ENCODE measurements around the gene NRL.

NRL gene

DNA sequence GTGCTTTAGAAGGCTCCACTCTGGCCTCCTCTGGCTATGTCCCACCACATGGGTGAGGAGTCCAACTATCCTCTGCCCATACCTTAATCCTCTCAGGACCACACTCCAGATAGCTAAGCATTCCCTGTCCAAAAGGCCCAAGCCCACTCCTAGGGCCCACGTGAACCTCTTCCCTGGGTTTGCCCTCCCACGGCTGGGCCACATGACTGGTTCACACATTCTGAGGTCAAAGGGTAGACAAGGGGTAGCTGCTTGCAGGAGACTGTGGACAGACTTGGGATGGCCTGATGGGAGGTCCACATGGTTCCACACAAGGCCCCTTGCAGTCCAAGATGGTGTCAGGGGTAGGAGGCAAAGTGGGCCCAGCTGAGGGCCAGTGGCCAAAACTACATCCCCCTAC, 26.7 kb downstream of the NRL start:
- DNase-seq, result peak in 2 of 10 donors; percentile 8 to 11
- intact Hi-C loops (cut with DNase I), result no loop called here

DNA sequence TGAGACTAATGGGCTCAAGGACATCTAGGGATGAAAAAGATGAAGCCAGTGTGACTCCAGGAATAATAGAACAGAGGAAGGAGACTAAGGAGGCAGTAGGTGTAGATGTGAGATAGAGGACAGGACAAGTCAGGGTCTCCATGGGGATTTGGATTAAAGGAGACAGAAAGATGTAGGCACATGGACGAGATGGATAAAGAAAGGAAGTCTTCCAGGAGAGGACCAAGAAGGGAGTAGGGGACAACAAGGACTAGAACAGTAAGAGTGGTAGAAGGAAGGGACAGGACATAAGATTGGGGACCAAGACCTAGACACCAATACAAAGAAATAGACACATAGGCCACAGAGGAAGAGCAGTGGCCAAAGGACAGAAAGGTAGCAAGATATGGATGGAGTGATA, 27.7 kb downstream of the NRL start:
- DNase-seq, result no peak
- intact Hi-C loops (cut with DNase I), result no loop called here

DNA sequence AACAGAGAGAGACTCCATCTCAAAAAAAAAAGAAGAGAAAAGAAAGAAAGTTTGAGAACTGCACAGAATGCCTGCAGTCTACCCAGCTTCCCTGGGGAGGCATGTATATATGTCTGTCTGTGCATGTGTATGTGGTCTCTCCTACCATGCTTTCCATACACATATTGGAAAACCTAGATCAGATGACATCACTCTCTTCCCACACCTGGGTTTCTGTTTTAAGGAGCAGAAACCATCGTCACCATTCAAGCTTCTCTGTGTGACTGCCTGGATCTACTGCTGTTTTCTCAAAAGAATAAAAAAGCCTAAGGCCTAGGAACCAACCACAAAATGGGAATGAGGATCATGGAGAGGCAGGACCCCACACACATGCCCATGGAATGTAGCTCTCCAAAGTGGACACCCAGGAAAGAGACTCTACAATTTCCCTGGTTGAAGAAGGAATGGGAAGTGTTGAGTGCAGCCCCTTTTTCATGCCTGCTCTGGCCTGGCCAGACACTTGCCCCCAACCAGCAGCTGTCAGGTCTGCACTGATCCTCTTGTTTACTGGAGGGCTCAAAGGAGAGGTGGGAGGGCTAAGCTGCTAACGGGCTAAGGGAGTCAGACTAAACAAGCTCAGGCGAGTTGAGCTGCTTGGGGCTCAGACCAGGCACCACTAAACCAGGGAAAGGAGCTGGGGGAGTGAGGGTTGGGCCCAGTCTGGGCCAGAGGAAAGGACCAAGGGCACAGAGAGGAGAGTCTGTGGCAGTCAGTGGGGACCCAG, 28.4 kb downstream of the NRL start:
- DNase-seq, result peak in 1 of 10 donors; percentile 53
- intact Hi-C loops (cut with DNase I), result no loop called here

DNA sequence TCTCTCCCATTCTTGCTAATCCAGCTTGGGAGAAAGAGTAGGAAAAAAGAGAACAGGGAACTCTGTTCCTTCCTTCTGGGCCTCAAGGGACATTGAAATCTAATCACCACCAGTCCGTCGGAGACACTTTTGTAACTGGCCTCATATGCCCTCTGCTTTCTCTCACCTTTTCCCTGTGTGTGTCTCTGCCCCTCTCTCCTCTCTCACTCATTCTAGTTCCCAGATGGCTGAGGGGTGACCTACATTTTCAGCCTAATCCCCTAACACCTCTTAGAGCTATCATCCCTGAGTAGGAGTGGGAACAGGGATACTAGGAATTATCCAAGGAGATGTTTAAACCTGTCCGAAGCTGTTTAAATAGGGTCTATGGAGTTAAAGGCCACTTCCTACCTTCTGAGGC, 29.5 kb downstream of the NRL start:
- intact Hi-C loops (cut with DNase I), result no loop called here
- DNase-seq, result peak in 1 of 10 donors; percentile 2

DNA sequence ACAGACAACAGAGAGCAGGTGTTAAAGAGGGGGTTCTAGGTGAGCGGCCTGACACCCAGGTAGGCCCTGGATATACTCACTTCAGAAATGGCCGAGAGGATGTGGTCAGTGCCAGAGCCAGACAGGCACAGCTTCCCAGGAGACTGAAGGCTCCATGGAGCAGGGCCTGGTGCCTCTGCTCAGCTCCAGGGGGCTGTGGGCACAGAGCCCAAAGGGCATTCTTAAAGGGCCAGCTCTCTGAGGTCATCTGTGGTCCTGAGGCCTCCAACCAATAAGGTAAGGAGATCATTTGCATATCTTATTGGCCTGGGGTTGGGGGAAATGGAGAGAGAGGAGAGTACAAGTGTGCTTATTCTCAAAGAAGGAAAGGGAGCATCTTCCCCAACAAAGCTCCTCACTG, 30.3 kb downstream of the NRL start:
- peak in 2 of 10 donors; percentile 17 to 24 for DNase-seq
- intact Hi-C loops (cut with DNase I), result no loop called here

DNA sequence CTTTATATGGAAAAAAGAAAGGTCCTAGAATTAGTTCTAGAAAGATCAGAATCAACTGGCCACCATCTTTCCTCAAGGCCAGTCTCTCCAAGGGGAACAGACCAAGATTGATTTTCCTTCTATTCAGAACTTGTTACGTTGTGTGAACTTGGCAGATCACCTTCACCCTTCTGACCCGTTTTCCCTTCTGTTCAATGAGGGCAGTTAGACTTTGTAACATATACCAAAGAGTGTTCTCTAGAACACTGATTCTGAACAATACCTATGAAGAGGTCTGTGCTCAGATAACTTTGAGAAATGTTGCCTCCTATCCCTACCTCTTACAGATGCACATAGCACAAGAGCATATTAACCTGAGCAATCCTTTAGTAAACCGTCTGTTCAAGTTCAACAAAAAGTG, 31.3 kb downstream of the NRL start:
- intact Hi-C loops (cut with DNase I), result no loop called here
- DNase-seq, result no peak

DNA sequence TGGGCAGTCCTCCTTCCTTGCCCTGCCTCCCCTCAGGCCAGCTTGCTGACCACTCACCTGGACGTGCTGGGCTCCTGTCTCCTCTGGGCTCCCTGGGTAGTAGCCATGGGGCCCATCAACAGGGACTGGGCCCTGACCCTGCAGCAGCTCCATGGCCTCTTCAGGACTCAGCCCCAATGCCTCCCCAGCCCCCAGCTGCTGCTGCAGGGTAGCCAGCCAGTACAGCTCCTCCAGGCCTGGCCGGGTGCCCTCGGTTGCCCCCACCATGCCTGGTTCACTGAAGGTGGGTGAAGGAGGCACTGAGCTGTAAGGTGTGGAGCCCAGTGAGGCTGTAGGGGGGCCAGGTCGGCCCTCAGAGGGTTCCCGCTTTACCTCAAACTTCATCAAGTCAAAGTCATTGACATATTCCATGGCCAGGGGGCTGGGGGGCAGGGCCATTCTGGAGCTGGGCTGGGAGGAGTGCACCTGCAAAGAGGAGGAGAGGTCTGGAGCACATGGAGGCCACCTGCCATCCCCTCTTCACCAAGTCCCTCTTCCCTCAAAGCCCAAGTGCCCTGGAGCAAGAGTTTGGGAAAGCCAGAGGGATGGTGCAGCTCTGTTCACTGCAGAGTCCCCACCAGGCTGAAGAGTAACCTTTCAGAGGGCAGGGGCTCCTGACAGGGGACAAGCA, 32.2 kb downstream of the NRL start:
- peak in 3 of 10 donors; percentile 39 to 72 (median 70) for DNase-seq
- intact Hi-C loops (cut with DNase I), result no loop called here

DNA sequence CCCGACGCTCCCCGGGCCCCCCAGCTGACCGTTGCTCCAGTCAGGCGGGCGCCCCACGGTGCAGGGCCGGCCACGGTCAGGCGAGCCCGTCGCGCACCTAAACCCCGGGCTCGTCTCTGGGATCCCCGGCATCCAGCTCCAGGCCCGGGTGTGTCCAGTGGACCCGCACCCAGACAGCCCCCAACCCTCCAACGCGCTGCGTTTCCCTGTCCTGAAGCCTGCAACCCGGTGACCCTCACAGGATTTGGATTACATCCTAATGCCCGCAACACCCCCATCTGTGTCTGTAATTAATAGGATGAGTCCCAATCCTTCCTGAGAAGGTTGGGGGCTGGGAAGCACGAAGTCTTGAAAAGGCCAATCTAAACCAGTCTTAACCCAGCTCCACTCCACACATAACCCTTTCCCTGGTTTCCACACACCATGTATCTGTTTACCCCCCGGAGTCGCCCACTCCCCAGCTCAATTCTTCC, 33.0 kb downstream of the NRL start:
- no peak for DNase-seq
- intact Hi-C loops (cut with DNase I), result no loop called here

DNA sequence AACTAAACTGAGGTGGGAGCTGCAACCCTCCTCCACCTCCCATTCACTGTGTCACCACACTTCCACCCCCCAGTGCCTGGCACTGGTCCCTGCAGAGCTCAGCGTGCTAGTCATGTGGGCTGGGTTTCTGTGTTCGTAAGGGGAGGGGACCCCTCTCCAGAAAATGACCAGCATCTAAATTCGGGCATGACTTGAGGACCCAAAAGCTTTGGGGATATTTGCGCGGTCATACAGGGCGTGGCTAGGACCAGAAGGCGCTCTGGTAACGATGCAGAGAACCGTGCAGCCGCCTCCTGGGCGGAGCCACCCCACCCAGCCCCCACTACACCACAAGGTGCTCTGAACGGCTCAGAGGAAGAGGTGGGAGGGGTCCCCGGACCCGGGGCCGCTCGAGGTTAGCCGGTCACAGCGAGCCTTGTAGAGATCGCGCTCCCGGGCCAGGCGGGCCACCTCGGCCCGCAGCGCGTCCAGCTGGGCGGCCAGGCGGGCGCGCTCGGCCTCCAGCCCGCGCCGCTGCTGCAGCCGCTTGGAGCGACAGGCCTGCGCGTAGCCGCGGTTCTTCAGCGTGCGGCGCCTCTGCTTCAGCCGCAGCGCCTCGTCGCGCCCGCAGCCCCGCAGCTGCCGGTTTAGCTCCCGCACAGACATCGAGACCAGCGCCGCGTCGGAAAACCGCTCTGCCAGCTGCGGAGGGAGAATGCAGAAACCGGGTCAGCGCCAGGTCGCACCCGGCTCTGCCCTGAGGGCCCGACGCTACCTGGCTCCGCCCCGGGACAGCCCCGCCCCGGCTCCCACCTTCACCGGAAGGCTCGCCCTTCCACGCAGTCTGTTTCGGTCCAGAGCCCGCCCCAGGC, 33.6 kb downstream of the NRL start:
- DNase-seq, result peak; percentile 42 to 91 (median 54)
- intact Hi-C loops (cut with DNase I), result no loop called here

DNA sequence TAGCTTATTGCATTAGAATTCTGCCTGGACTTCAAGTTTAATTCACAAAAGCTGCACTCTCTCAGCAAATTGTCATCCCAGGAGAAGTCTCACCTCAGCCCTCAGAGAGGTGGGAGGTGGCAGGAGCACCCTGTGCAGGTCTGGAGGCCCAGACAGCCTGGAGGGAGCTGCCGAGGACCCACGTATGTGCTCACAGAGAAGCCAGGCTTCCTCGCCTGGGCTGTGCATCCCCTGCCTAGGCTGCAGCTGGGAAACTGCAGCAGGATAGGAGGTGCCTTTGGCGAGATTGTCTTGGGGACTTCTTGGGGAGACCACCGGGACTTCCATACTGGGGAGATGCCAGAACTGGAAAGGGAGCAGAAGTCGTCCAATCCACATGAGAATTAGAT, 34.6 kb downstream of the NRL start:
- peak in 2 of 10 donors; percentile 77 to 86 for DNase-seq
- intact Hi-C loops (cut with DNase I), result no loop called here

DNA sequence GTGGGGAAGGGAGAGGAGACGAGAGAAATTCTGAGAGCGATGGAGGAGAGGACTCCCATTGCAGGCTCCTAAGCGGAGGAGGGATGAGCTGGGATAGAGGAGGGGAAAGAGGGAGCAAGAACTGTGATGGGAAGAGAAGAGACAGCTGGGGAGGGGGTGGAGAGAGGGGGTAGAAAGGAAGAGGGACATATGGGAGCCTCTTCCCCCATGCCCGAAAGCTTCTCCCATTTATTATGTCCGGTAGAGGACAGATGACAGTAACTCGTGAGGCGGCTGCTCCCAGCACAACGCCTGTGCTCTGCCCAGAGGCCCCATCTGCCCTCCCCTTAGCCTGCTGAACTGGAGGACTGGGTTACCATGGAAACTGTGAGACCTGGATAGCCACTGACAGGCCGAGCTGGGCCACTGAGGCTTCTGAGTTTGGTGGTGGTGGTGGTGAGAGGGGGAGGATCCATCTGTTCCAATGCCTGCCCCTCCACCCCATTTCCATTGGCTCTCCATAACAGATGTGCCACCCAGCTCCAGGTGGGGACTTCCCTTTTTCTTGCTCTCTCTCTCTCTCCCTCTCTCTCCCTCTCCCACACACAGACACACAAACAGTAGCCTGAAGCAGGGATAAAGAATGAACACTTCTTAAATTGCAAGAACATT, 35.1 kb downstream of the NRL start:
- peak in 3 of 10 donors; percentile 27 to 87 (median 81) for DNase-seq
- intact Hi-C loops (cut with DNase I), result no loop called here

DNA sequence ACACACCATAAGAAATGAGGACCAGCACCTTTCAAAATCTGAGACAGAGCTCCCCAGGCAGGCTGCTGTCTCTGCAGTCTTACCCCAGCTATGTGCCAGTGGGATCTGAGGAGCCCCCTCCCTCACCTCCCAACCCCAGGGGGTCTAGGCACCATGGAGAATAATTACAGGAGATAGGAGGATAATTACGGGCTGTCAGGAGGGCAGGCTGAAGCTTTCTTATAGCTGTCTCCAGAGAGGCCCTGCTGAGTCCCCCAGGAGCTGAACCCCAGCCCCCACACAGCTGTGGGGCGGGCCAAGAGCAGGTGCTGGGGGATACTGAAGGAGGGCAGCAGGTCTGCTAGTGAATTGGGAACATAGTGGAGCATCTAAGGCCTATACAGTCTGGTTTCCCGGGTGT, 36.6 kb downstream of the NRL start:
- DNase-seq, result peak in 2 of 10 donors; percentile 14 to 32
- intact Hi-C loops (cut with DNase I), result no loop called here

DNA sequence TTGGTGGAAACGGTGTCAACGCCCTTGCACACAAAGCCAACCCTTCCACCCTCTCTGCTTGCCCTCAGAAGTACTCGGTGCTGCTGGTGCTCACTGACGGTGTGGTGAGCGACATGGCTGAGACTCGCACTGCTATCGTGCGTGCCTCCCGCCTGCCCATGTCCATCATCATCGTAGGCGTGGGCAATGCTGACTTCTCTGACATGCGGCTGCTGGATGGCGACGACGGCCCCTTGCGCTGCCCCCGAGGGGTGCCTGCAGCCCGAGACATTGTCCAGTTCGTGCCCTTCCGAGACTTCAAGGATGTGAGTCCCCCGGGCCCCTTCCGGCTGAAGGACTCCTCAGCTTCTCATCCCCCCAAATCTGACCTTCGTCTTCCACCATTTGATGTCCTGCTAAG, 37.7 kb downstream of the NRL start:
- peak in 2 of 10 donors; percentile 47 to 83 for DNase-seq
- intact Hi-C loops (cut with DNase I), result no loop called here

DNA sequence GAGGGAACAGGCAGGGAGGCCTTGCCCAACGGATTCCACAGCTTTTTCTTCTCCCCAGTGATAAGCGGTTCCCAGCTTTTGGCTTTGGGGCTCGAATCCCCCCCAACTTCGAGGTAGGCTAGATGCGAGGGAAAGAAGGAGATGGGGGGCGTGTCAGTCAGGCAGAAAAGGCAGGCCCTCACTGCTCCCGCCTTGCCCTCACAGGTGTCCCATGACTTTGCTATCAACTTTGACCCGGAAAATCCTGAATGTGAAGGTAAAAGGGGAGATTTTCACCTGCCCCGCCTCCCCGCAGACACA, 38.5 kb downstream of the NRL start:
- intact Hi-C loops (cut with DNase I), result no loop called here
- no peak for DNase-seq

DNA sequence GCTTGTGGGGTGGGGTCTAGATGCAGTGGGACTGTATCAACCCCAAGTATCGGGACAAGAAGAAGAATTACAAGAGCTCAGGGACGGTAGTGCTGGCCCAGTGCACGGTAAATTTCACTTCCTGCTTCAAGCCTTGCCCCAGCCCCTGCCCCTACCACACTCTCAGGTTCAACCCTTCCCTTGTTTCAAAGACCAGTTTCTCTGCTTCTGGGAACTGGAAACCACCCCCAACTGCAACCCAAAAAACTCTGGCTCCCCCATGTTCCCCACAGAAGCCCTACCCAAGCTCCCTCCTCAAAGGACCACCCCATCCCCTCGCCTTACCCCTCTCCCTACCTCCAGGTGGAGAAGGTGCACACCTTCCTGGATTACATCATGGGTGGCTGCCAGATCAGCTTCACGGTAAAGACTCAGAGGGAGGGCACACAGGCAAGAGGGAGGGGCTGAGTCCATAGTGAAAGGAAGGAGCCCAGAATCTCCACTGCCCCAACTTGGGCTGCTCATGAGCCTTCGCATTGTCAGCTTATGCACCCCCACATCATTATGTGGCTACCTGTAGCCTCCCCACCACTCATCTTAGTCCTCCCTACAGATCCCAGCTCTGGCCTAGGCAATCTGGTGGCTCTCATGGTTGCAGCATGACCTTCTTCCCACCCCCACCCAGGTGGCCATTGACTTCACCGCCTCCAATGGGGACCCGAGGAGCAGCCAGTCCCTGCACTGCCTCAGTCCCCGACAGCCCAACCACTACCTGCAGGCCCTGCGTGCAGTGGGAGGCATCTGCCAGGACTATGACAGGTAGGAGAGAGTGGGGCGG, 39.1 kb downstream of the NRL start:
- DNase-seq, result peak in 2 of 10 donors; percentile 51
- intact Hi-C loops (cut with DNase I), result no loop called here

DNA sequence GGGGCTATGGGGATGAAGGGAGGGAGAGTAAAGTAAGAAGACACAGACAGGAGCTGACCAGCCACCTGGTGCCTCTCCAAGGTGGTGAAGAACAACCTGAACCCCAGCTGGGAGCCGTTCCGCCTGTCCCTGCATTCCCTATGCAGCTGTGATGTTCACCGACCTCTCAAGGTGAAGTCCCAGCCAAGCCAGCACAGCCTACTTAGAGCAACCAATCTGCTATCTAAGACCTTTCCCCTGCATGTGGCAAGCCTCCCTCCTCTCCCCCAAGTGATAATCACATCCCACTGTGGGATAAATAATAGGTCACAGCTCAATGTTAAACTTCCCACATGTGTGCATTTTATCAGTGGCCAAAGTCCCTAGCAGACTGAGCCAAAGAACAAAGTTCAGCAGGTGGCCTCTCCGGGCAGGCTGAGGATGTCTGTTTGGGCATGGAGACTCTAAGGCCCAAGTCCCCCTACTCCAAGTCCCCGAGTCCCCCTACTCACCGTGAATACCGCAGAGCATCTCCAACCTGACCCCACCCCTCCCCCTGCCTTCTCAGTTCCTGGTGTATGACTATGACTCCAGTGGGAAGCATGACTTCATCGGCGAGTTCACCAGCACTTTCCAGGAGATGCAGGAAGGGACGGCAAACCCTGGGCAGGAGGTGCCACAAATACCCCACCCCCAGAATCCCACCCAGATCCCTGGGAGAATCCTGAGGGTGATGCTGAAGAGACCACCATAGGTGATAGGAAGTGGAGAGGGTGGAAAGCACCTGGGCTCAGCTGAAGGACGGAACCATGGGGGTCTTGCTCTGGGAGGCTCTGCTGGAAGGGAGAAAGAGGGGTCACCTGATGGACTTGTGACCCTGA, 39.9 kb downstream of the NRL start:
- intact Hi-C loops (cut with DNase I), result no loop called here
- peak in 2 of 10 donors; percentile 12 to 17 for DNase-seq

DNA sequence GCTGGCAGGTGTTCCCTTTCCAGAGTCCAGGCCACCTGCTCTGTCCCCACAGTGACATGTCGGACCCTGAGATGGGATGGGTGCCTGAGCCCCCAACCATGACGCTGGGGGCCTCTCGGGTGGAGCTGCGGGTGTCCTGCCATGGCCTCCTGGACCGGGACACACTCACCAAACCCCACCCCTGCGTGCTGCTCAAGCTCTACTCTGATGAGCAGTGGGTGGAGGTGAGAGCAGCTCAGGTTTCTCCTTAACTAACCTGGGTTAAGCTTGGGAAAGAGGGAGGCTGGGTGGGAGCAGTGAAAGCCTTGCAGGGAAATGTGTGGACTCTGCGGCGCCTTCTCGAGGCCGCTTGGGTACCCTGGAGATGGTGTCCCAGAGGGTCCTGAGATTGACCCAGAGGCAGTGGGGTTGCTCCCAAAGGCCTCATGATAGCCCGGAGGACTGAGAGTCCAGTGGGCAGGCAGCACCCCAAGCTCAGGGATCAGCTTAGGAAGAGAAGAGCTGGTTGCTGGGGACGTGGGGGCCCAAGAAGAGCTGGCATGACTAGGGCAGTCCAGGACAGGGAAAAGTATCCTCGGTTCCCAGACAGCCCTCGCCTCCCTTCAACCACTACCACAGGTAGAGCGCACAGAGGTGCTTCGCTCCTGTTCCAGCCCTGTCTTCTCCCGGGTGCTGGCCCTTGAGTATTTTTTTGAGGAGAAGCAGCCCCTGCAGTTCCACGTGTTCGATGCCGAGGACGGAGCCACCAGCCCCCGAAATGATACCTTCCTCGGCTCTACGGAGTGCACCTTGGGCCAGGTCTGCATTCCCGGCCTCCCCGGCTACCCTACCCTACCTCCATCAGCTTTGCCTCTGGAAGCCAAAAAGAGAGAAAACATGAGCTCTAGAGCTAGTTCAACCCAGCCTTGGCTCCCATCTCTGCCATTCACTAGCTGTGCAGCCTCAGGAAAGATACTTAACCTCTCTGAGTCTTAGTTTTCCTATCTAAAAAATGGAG, 41.6 kb downstream of the NRL start:
- DNase-seq, result peak in 2 of 10 donors; percentile 59 to 78
- intact Hi-C loops (cut with DNase I), result no loop called here

DNA sequence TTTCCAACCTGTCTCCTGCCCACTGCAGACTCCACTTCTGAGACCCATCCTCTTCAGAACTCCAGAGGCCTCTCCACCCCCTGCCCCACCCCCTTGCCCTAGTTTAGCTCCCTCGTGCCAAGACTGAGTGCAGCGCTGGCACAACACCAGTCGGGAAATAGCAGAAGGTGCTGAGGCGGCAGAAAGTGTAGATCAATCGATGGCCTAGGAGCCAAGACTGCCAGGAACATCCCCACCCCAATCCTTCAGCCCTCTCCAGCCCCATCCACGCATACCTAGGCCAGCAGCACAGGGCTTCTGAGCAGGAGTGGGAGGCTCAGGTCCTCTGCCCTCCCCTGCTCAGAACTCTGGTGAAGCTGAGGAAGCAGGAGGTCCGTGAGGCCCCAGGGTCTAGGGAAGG, 42.3 kb downstream of the NRL start:
- intact Hi-C loops (cut with DNase I), result no loop called here
- peak in 7 of 10 donors; percentile 43 to 86 (median 64) for DNase-seq
